Activated T-cell treated with anti-CD3 and anti-CD28 coated beads for 24 hours (primary cell): ENCODE results near the gene DHH.

ENCODE experiments used
- DNase-seq: peaks from one replicate; pipeline ENCODE4 v3.0.0-alpha.2; 2020; ENCODE audit warnings: low read depth

DHH gene

GRCh38 chr12:49050507-49051372, 43.9 kb downstream of the DHH start:
- no peak for DNase-seq

GRCh38 chr12:49049566-49050224, 44.9 kb downstream of the DHH start:
- DNase-seq = no peak

- no peak for DNase-seq
These were observed 45.6 kb downstream of the DHH start for GRCh38 chr12:49048953-49049352.

- DNase-seq = no peak
These were observed 48.3 kb downstream of the DHH start for GRCh38 chr12:49046129-49046895.

GRCh38 chr12:49044660-49045059, 49.9 kb downstream of the DHH start:
- DNase-seq = no peak

GRCh38 chr12:49043856-49044258, 50.7 kb downstream of the DHH start:
- peak; percentile 60 for DNase-seq

GRCh38 chr12:49043241-49043640, 51.4 kb downstream of the DHH start:
- DNase-seq = no peak

- DNase-seq = no peak
These were observed 52.6 kb downstream of the DHH start for GRCh38 chr12:49041881-49042484.

- no peak for DNase-seq
These were observed 53.3 kb downstream of the DHH start for GRCh38 chr12:49041036-49041880.

GRCh38 chr12:49040364-49040855, 54.2 kb downstream of the DHH start:
- DNase-seq = no peak

- no peak for DNase-seq
These were observed 54.9 kb downstream of the DHH start for GRCh38 chr12:49039421-49040363.

- DNase-seq = no peak
These were observed 56.2 kb downstream of the DHH start for GRCh38 chr12:49038291-49038955.

GRCh38 chr12:49037947-49038237, 56.7 kb downstream of the DHH start:
- no peak for DNase-seq

- no peak for DNase-seq
These were observed 57.3 kb downstream of the DHH start for GRCh38 chr12:49037111-49037946.
